Esophagus squamous epithelium (tissue), 5 donors: ENCODE results near the gene HMX2. TPM values are rescaled to one million over a fixed set of nuclear protein-coding genes. Genes with fewer than 3 reads are reported as not detected.

ENCODE experiments used
- DNase-seq: peaks from one replicate; lab custom pipeline; 2025; lab: John Stamatoyannopoulos, UW
- H3K27ac ChIP-seq, 4 donors: fragments of 200-600 bp; sonication (generic); one replicate each; pipeline ENCODE4 v1.5.1; 2016 to 2019; ENCODE audit warnings: mild to moderate bottlenecking in 1 of 4
- H3K27me3 ChIP-seq, 4 donors: fragments of 200-600 bp; sonication (generic); 1 replicate in 3 of 4; 2 replicates in 1 of 4; pipeline versions ENCODE4 v1.5.1 to v1.6.0; 2017 to 2021; ENCODE audit warnings: antibody characterized with exemption in 1 of 4
- H3K36me3 ChIP-seq, 3 donors: fragments of 200-600 bp; sonication (generic); one replicate each; pipeline ENCODE4 v1.5.1; 2016 to 2019
- H3K4me1 ChIP-seq, 3 donors: fragments of 200-600 bp; sonication (generic); one replicate each; pipeline ENCODE4 v1.5.1; 2017 to 2019
- H3K4me3 ChIP-seq, 4 donors: fragments of 200-600 bp; sonication (generic); 1 replicate in 3 of 4; 2 replicates in 1 of 4; pipeline ENCODE4 v1.5.1; 2016 to 2019; ENCODE audit warnings: mild to moderate bottlenecking in 2 of 4, moderate library complexity in 1 of 4
- H3K9me3 ChIP-seq, 3 donors: fragments of 200-600 bp; sonication (generic); one replicate each; pipeline ENCODE4 v1.5.1; 2016 to 2019
- CTCF ChIP-seq, 6 experiments: fragments of 450-650 bp in 4 of 6; fragments of 200-600 bp in 2 of 6; sonication (generic) in 2 of 6; IDR thresholded peaks; one replicate each; pipeline ENCODE4 v1.5.1; 2016 to 2019; ENCODE audit warnings: antibody characterized with exemption in 6 of 6, mild to moderate bottlenecking in 4 of 6, moderate library complexity in 4 of 6
- POLR2A ChIP-seq, 4 donors: fragments of 450-650 bp; IDR thresholded peaks; one replicate each; pipeline ENCODE4 v1.6.1; 2017; ENCODE audit warnings: antibody characterized with exemption in 4 of 4, mild to moderate bottlenecking in 4 of 4, moderate library complexity in 3 of 4
- WGBS, 2 donors: methylation state at CpG; one replicate each; pipeline ENCODE4 v1.1.5; 2018; 5-methylcytosine and 5-hydroxymethylcytosine counted together
- intact Hi-C: fragments of 100-400 bp; cut with DNase I; formaldehyde crosslinking; loops from one replicate; pipeline ENCODE4 v1.15.0; 2022
- total RNA-seq, 4 donors: library from RNA; depleted of rRNA; stranded (reverse); fragments of >200 nt; gene quantifications; one replicate each; pipeline ENCODE4 v1.1.0, GENCODE V29; 2016
- donor health status: DM: yes; HTN: yes; CAD: no.

HMX2 gene
- total RNA-seq, 4 donors from 2014 or later = not detected

GRCh38 chr10:123148414-123149161 is 652 bp downstream of the HMX2 start:
- DNase-seq = no peak

GRCh38 chr10:123149162-123149567 is 1.2 kb downstream of the HMX2 start:
- Histone ChIP-seq H3K27ac (no peak overlapping the region), H3K4me3 (peak overlapping the region; percentile 19 to 64 (median 38)), H3K9me3 (no peaks in the 10 kb centered on the region), H3K27me3 (peaks cover 36 to 96% (median 57%) of the 10 kb centered on the region in 4 donors), H3K36me3 (no peaks in the 10 kb centered on the region), H3K4me1 (peaks cover 37 to 67% (median 49%) of the 10 kb centered on the region in 3 donors)
- no peak for TF ChIP-seq POLR2A (IDR thresholded peaks at IDR 0.05)
- TF ChIP-seq CTCF (IDR thresholded peaks at IDR 0.05) = no peak
- intact Hi-C loops = no loop called here
- no peak for DNase-seq
- 10 to 11% methylated on average over 5 of the region's 12 CpGs for WGBS, 2 donors

More at GRCh38 chr10:123148414-123149161, 652 bp downstream of the HMX2 start:
- Histone ChIP-seq H3K9me3 (no peaks in the 10 kb centered on the region), H3K4me1 (peaks cover 37 to 67% (median 49%) of the 10 kb centered on the region in 3 donors), H3K36me3 (no peaks in the 10 kb centered on the region), H3K27ac (no peak overlapping the region), H3K27me3 (peaks cover 40 to 100% (median 60%) of the 10 kb centered on the region in 4 donors), H3K4me3 (peak overlapping the region in 1 of 4 donors; percentile 47)
- 5 to 15% methylated on average over 13 to 39 of the region's 55 CpGs for WGBS, 2 donors
- TF ChIP-seq CTCF (IDR thresholded peaks at IDR 0.05) (no peak), POLR2A (IDR thresholded peaks at IDR 0.05) (no peak)
- intact Hi-C loops = no loop called here

GRCh38 chr10:123149568-123150270 is 1.8 kb downstream of the HMX2 start:
- no peaks in the 10 kb centered on the region for H3K36me3 ChIP-seq
- 0 to 19% methylated on average over 4 to 31 of the region's 76 CpGs for WGBS, 2 donors
- H3K4me3 ChIP-seq = peak overlapping the region; percentile 19 to 64 (median 38)
- intact Hi-C loops = no loop called here
- H3K9me3 ChIP-seq = no peaks in the 10 kb centered on the region
- no peak for DNase-seq
- no peak for TF ChIP-seq POLR2A (IDR thresholded peaks at IDR 0.05)
- TF ChIP-seq CTCF (IDR thresholded peaks at IDR 0.05) = no peak
- no peak overlapping the region for H3K27ac ChIP-seq
- H3K4me1 ChIP-seq = peaks cover 37 to 64% (median 49%) of the 10 kb centered on the region in 3 donors
- H3K27me3 ChIP-seq = peaks cover 34 to 91% (median 53%) of the 10 kb centered on the region in 4 donors

- Histone ChIP-seq H3K9me3 (no peaks in the 10 kb centered on the region), H3K27ac (no peak overlapping the region), H3K4me3 (peak overlapping the region; percentile 19 to 64 (median 38)), H3K36me3 (no peaks in the 10 kb centered on the region), H3K27me3 (peaks cover 33 to 84% (median 47%) of the 10 kb centered on the region in 4 donors), H3K4me1 (peaks cover 38 to 68% (median 49%) of the 10 kb centered on the region in 3 donors)
- no peak for DNase-seq
- intact Hi-C loops = no loop called here
- WGBS, 2 donors = 17 to 22% methylated on average over 19 to 22 of the region's 34 CpGs
- no peak for TF ChIP-seq CTCF (IDR thresholded peaks at IDR 0.05)
- no peak for TF ChIP-seq POLR2A (IDR thresholded peaks at IDR 0.05)
These were observed 2.5 kb downstream of the HMX2 start for GRCh38 chr10:123150271-123150985.
